Endothelial cell of umbilical vein (primary cell): ENCODE measurements around the gene HSPB6. TPM values are rescaled to one million over a fixed set of nuclear protein-coding genes. Genes with fewer than 3 reads are reported as not detected.

ENCODE experiments used
- BruUV-seq: library from RNA; stranded (reverse); fragments of 400-500 nt; replicated peaks from 2 replicates; lab custom pipeline; 2021; lab: Mats Ljungman, UMichigan
- CTCF ChIA-PET: fragments of 300-600, 350-600 bp; sonication (Branson Sonifier 250); formaldehyde crosslinking; loops from one replicate; lab custom pipeline; 2021; ENCODE audit warnings: antibody characterized with exemption, inconsistent platforms; lab: Charles Lee
- POLR2A ChIA-PET: fragments of 300-600, 350-600 bp; sonication (Branson Sonifier 250); formaldehyde crosslinking; loops from one replicate; lab custom pipeline; 2021; ENCODE audit warnings: antibody characterized with exemption, inconsistent platforms; lab: Charles Lee
- DNase-seq: peaks from one replicate; pipeline ENCODE4 v3.0.0-alpha.2; 2011; ENCODE audit warnings: low read depth, low spot score
- FAIRE-seq: peaks from 2 replicates; lab custom pipeline; 2011; peaks lifted over from hg19 to GRCh38; lab: Jason Lieb, UNC
- H2AFZ ChIP-seq: 2 replicates; pipeline ENCODE4 v1.6.0; 2012; ENCODE audit warnings: low read depth, low read length, control low read depth, inconsistent platforms
- H3K27ac ChIP-seq: 2 replicates; pipeline ENCODE4 v1.5.1; 2011; ENCODE audit warnings: low read depth, mild to moderate bottlenecking, control low read depth, low read length, moderate library complexity; ENCODE audit not compliant: insufficient read depth
- H3K27me3 ChIP-seq, 2 experiments: 2 replicates each; pipeline versions ENCODE4 v1.6.0 to v1.6.1; 2011; ENCODE audit warnings: low read length in 2 of 2, mixed read lengths in 1 of 2; ENCODE audit not compliant: control insufficient read depth in 2 of 2, insufficient read depth in 2 of 2
- H3K36me3 ChIP-seq, 2 experiments: 2 replicates in 1 of 2; 3 replicates in 1 of 2; pipeline ENCODE4 v1.5.1; 2011; ENCODE audit warnings: low read length in 2 of 2, mild to moderate bottlenecking in 1 of 2, moderate library complexity in 1 of 2; ENCODE audit not compliant: control insufficient read depth in 2 of 2, insufficient read depth in 2 of 2; ENCODE audit errors: extremely low read depth in 1 of 2
- H3K4me1 ChIP-seq: 3 replicates; pipeline ENCODE4 v1.5.1; 2011; ENCODE audit warnings: mild to moderate bottlenecking, low read length; ENCODE audit not compliant: control insufficient read depth, insufficient read depth; ENCODE audit errors: extremely low read depth
- H3K4me2 ChIP-seq: 2 replicates; pipeline ENCODE4 v1.6.1; 2011; ENCODE audit warnings: low read length, control low read depth, mixed read lengths; ENCODE audit not compliant: insufficient read depth
- H3K4me3 ChIP-seq, 3 experiments: fragments of 200-600 bp in 1 of 3; sonication (generic), shearing (Covaris generic) in 1 of 3; replicated peaks in 1 of 3; 2 replicates each; pipeline ENCODE4 v1.5.1; 2011 to 2016; ENCODE audit warnings: control low read depth in 3 of 3, low read length in 3 of 3, mild to moderate bottlenecking in 2 of 3, inconsistent platforms in 1 of 3, low read depth in 1 of 3, moderate library complexity in 1 of 3; ENCODE audit not compliant: insufficient read depth in 1 of 3
- H3K79me2 ChIP-seq: 2 replicates; pipeline ENCODE4 v1.6.0; 2012; ENCODE audit warnings: low read length, inconsistent platforms; ENCODE audit not compliant: control insufficient read depth, insufficient read depth
- H3K9ac ChIP-seq: replicated peaks from 2 replicates; pipeline ENCODE3; 2011; ENCODE audit warnings: low read length, control low read depth; ENCODE audit not compliant: insufficient read depth; ENCODE audit errors: extremely low read depth
- H3K9me1 ChIP-seq: replicated peaks from 3 replicates; pipeline ENCODE4 v1.6.0; 2011; ENCODE audit warnings: mild to moderate bottlenecking, low read length; ENCODE audit not compliant: control insufficient read depth, insufficient read depth; ENCODE audit errors: extremely low read depth
- H3K9me3 ChIP-seq: replicated peaks from 2 replicates; pipeline ENCODE4 v1.5.1; 2012; ENCODE audit warnings: low read length, inconsistent platforms; ENCODE audit not compliant: control insufficient read depth, insufficient read depth
- H4K20me1 ChIP-seq: replicated peaks from 2 replicates; pipeline ENCODE3; 2011; ENCODE audit warnings: mild to moderate bottlenecking, low read length; ENCODE audit not compliant: control insufficient read depth, insufficient read depth; ENCODE audit errors: extremely low read depth
- EZH2 ChIP-seq: IDR thresholded peaks from 2 replicates; pipeline ENCODE4 v1.6.1; 2012; ENCODE audit warnings: borderline replicate concordance, low read depth, mild to moderate bottlenecking, moderate library complexity, low read length, inconsistent platforms; ENCODE audit not compliant: severe bottlenecking
- FOS ChIP-seq: IDR thresholded peaks from 2 replicates; pipeline ENCODE4 v1.6.1; 2011; ENCODE audit warnings: mild to moderate bottlenecking, low read length, moderate library complexity, borderline replicate concordance; ENCODE audit not compliant: insufficient read depth
- GATA2 ChIP-seq: IDR thresholded peaks from 2 replicates; pipeline ENCODE4 v1.7.0; 2011; ENCODE audit warnings: low read depth, mild to moderate bottlenecking, moderate library complexity, mixed read lengths, low read length; ENCODE audit not compliant: insufficient read length, insufficient read depth
- JUN ChIP-seq: IDR thresholded peaks from 2 replicates; pipeline ENCODE4 v1.6.1; 2011; ENCODE audit warnings: borderline replicate concordance, low read depth; ENCODE audit not compliant: insufficient read length, insufficient read depth
- MYC ChIP-seq: IDR thresholded peaks from one replicate; pipeline ENCODE4 v1.6.1; 2011; ENCODE audit warnings: mild to moderate bottlenecking, low read depth, low read length
- POLR2A ChIP-seq: IDR thresholded peaks from 2 replicates; pipeline ENCODE4 v1.6.1; 2012; ENCODE audit warnings: low read depth, mild to moderate bottlenecking, control low read depth, low read length
- POLR2AphosphoS5 ChIP-seq: IDR thresholded peaks from 2 replicates; pipeline ENCODE4 v1.6.1; 2012; ENCODE audit warnings: low read depth, mild to moderate bottlenecking, control low read depth, low read length, moderate library complexity; ENCODE audit not compliant: insufficient read depth
- dilution Hi-C: fragments of 300-500 bp; cut with MboI; formaldehyde crosslinking; loops from one replicate; pipeline ENCODE4 v1.15.0; 2019; ENCODE audit warnings: low sequenced_read_pairs; ENCODE audit not compliant: extremely low pct_ligation_motif_present
- intact Hi-C: fragments of 100-400 bp; cut with micrococcal nuclease; formaldehyde crosslinking; loops from one replicate; pipeline ENCODE4 v1.10.0; 2022
- polyA plus RNA-seq, 4 experiments: library from polyadenylated mRNA; depleted of rRNA in 3 of 4; stranded (reverse) in 3 of 4; unstranded in 1 of 4; fragments of >200 nt; gene quantifications; 2 replicates each; pipeline versions ENCODE4 v1.2.1 to v1.2.3, GENCODE V29; 2011 to 2012; ENCODE audit warnings: missing spikeins in 1 of 4
- total RNA-seq: library from RNA; stranded (reverse); gene quantifications from 2 replicates; pipeline ENCODE4 v1.2.3, GENCODE V29; 2021
- TF ChIP-seq, protein P1 (sequence below), 2 donors: IDR thresholded peaks; 1 replicate in 1 of 2; 2 replicates in 1 of 2; pipeline ENCODE4 v1.5.1; 2011; ENCODE audit warnings: low read length in 2 of 2, mild to moderate bottlenecking in 2 of 2, moderate library complexity in 2 of 2, control low read depth in 1 of 2, inconsistent platforms in 1 of 2, low read depth in 1 of 2; ENCODE audit not compliant: insufficient read depth in 1 of 2; ENCODE audit errors: extremely low read depth in 1 of 2
- TF ChIP-seq, protein P2 (sequence below): IDR thresholded peaks from 2 replicates; pipeline ENCODE4 v1.6.1; 2011; ENCODE audit not compliant: insufficient read depth, insufficient read length

The HSPB6 gene
- total and polyA plus RNA-seq, 2 donors (not counting 3 experiments of a cell fraction or from before 2014, with no cell fraction given) = 3.4 to 6.2 TPM

DNA sequence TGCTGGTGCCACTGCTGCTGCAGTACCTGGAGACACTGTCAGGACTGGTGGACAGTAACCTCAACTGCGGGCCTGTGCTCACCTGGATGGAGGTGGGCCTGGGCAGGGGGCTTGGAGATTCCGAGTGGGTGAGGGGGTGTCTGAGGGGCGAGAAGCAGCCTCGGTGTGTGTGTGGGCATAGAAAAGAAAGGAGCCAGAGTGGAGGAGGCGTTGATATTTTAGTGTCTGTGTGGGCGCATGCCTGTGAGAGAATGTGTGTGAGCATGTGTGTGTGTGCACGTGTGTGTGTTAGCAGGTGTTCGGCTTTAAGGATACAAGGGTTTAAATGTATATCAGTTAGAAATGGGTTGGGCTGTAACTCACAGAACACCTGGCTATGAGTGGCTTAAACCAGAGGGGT, 22.2 kb upstream of the HSPB6 start:
- no peak overlapping the region for H3K27ac ChIP-seq
- FAIRE-seq (no peak), DNase-seq (no peak)
- BruUV-seq = no TSS peak
- TF ChIP-seq FOS (no peak), EZH2 (no peak), POLR2A (no peak), GATA2 (no peak), MYC (no peak), POLR2AphosphoS5 (no peak), JUN (no peak)
- TF ChIP-seq, protein P1, sequence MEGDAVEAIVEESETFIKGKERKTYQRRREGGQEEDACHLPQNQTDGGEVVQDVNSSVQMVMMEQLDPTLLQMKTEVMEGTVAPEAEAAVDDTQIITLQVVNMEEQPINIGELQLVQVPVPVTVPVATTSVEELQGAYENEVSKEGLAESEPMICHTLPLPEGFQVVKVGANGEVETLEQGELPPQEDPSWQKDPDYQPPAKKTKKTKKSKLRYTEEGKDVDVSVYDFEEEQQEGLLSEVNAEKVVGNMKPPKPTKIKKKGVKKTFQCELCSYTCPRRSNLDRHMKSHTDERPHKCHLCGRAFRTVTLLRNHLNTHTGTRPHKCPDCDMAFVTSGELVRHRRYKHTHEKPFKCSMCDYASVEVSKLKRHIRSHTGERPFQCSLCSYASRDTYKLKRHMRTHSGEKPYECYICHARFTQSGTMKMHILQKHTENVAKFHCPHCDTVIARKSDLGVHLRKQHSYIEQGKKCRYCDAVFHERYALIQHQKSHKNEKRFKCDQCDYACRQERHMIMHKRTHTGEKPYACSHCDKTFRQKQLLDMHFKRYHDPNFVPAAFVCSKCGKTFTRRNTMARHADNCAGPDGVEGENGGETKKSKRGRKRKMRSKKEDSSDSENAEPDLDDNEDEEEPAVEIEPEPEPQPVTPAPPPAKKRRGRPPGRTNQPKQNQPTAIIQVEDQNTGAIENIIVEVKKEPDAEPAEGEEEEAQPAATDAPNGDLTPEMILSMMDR (IDR thresholded peaks at IDR 0.05; ENCODE audit: extremely low read depth in 1 of 2, insufficient read depth in 1 of 2, low read depth in 1 of 2, low read length in 2 of 2) = no peak
- TF ChIP-seq, protein P2, sequence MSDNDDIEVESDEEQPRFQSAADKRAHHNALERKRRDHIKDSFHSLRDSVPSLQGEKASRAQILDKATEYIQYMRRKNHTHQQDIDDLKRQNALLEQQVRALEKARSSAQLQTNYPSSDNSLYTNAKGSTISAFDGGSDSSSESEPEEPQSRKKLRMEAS = no peak
- no peak overlapping the region for H3K4me3 ChIP-seq
- no peak overlapping the region for H3K9ac ChIP-seq
- H3K27me3 ChIP-seq = no peaks in the 10 kb centered on the region
- no peak overlapping the region for H2AFZ ChIP-seq
- H3K36me3 ChIP-seq = peaks cover 0 to 4% of the 10 kb centered on the region in 2 experiments
- no peaks in the 10 kb centered on the region for H3K9me3 ChIP-seq
- dilution Hi-C loops (no loop called here), intact Hi-C loops (no loop called here)
- no peaks in the 10 kb centered on the region for H3K79me2 ChIP-seq
- peaks cover 4% of the 10 kb centered on the region for H3K4me1 ChIP-seq
- POLR2A ChIA-PET = no interaction called here
- no peak overlapping the region for H3K4me2 ChIP-seq
- H4K20me1 ChIP-seq = no peaks in the 10 kb centered on the region
- H3K9me1 ChIP-seq = no peaks in the 10 kb centered on the region
- CTCF ChIA-PET = no interaction called here
